GM10248 (cell line): ENCODE measurements around the gene RABEP2.
"Not testable (repeated sequence)": the region's sequence is repeated elsewhere in the genome, so short reads cannot be mapped to it uniquely, and the experiment has no call there.

Experiments
- CTCF ChIA-PET: fragments of 300-600 bp; sonication (Branson Sonifier 250); formaldehyde crosslinking; extraction: SDS; loops from one replicate; lab custom pipeline; 2021; ENCODE audit warnings: antibody characterized with exemption; lab: Yijun Ruan, JAX
- POLR2A ChIA-PET: fragments of 350-650 bp; sonication (Branson Sonifier 250); formaldehyde crosslinking; extraction: SDS; loops from one replicate; lab custom pipeline; 2020; ENCODE audit warnings: antibody characterized with exemption; lab: Yijun Ruan, JAX
- DNase-seq: peaks from one replicate; pipeline ENCODE4 v3.0.0; 2012; ENCODE audit errors: extremely low spot score
- CTCF ChIP-seq: IDR thresholded peaks from 2 replicates; pipeline ENCODE4 v1.5.1; 2012; ENCODE audit warnings: mild to moderate bottlenecking, low read depth; ENCODE audit errors: extremely low read depth, missing control alignments, control extremely low read depth

Gene RABEP2

DNA sequence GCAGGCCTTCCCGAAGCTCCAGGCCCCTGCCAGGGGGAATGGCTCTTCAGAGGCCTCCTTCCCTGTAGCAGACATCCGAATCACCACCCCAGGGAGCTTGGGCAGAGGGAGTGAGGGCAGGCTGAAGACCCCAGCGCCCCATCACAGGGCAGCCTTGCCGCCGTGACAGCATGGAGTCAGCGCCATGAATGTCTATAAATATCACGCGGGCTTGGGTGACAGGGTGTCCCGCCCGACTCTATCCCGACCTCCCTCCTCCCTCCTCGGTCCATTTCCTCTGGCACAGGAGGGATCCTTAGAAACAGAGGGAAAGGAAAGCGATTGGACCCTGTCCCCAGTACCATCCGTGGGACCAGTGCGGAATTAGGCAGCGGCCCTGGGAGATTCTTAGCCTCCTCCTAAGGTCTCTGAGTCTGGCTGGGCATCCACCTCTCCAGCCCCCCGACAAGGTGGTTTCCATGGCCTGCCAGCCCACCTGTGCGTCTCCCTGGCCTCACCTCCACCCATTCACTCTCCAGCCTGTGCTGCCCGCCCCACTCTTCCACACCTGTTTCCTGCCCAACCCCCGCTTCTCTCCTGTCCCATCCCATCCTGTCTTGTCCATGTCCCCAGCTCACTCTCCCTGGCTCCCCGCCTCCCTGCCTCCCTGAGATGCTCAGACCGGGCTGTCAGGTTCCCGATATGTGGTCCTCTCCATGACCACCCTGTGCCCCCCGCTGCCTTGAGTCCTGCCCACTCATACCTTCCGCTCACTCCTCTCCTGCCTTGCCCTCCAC is 41.6 kb downstream of the RABEP2 start:
- ChIA-PET POLR2A (no interaction called here), CTCF (no interaction called here)
- TF ChIP-seq CTCF, result no peak
- DNase-seq, result no peak

DNA sequence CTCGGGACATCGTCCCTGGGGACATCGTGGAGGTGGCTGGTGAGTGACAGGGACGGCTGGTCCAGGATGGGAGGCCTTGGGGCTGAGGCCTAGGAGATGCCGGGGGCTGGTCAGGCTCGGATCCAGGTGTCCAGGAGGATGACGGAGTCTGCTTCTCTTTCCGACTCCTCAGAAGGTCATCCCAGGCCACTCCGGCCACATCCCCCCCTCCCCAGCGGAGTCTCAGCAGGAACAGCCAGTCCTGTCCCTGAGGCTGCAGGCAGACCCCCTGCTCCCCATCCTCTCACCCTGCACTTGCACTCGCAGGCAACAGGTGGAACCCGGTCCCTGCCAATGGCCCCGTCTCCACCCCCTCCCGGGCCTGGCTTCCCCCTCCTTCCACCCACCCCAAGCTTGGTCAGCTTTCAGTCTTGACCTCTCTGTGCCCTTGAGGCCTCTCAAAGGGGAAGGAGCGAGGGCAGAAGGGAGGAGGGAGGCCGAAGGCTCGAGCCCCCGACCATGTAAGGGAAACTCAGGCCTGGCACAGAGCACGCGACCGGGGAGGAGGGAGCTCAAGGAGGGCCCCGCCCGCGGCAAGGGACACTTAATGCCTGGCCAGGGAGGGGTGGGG is 42.4 kb downstream of the RABEP2 start:
- ChIA-PET CTCF (no interaction called here), POLR2A (no interaction called here)
- no peak for TF ChIP-seq CTCF
- DNase-seq, result no peak

DNA sequence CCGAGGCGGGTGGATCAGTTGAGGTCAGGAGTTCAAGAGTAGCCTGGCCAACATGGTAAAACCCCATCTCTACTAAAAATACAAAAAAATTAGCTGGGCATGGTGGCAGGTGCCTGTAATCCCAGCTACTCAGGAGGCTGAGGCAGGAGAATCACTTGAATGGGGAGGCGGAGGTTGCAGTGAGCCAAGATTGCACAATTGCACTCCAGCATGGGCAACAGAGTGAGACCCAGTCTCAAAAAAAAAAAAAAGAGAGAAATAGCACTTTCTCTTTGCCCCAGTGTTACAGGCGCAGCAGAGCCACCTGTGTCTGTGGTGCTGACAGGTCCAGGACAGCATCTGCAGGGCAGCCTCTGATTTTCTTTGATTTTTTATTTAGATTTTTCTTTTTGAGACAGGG is 43.5 kb downstream of the RABEP2 start:
- POLR2A ChIA-PET, DNase-seq: not testable (repeated sequence)
- CTCF ChIA-PET, result interaction anchor here (1.6 kb wide), 1 partner anchor 66 kb away, joined by 3 read pairs; no protein-coding TSS in a partner anchor

DNA sequence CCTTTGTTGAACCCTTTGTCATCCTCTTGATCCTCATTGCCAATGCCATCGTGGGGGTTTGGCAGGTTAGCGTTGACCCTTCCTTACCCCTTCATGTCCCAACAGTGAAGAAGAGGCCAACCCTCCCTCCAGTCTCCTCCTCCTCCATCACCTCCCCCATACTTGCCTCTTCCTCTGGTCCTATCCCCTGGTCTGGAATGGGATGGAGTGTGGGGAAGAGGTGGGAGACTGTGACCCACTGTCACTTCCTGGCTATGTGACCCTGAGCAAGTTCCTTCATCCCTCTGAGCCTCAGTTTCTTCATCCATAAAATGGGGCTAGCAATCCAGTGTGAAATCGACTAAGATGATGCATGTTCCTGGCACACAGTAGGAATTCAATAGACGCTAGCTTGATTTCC is 44.1 kb downstream of the RABEP2 start:
- POLR2A ChIA-PET, result no interaction called here
- no peak for DNase-seq
- CTCF ChIA-PET, result interaction anchor here (1.6 kb wide), 1 partner anchor 66 kb away, joined by 3 read pairs; no protein-coding TSS in a partner anchor
- no peak for TF ChIP-seq CTCF

DNA sequence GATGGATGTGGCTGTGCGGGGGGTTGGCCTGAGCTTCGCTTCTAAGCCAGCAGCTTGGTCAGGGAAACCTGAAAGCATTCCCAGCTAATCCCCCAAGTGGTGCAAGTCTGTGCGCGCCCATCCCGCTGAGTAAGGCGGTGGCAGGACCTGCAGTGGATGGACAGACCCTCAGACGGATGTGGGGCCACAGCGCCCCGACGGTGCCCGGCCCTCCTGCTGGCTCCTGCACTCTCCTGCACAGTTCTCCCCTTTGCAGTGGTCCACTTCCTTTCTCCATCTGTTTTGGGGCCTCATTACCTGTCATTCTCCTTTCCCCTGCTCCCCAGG is 44.5 kb downstream of the RABEP2 start:
- no peak for TF ChIP-seq CTCF
- POLR2A ChIA-PET, result no interaction called here
- CTCF ChIA-PET, result interaction anchor here (0.9 to 2.5 kb wide), 3 partner anchors 10 to 67 kb away, joined by 3 to 15 read pairs (median 3); no protein-coding TSS in a partner anchor
- no peak for DNase-seq

DNA sequence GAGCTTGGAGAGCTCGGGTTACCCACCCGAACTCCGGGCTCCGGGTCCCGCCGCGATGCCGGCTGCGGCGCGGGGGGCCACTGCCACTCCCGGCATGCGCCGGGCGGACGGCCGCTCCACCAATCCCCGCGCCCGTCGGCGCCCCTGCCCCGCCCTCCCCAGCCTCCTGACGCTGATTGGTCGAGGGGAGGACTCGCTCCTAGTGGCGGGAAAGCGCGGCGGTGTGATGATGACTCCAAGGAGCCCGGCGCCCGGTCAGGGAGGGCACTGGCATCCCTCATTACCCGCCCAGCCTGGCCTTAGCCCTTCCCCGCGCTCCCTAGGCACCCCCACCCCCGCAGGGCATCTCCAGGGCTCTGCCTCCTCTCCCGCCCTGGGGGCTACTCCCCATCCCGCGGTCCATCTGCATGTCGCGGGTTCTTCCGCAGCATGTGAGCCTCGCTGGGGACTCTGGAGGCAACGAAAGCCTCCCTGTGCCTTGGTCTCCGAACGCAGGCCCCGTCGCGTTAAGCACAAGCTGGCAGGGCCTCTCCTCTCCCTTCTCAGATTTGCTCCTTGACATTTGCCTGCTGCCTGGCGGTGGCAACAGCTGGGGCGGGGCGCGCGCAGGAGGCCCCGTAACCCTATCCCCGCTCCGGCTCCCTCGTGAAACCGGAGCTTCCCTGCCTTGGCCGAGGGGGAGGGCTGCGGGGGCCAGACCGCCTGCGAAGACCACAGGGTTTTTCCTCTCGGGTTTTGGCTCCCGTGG is 45.0 kb downstream of the RABEP2 start:
- peak; percentile 98 for DNase-seq
- POLR2A ChIA-PET, result interaction anchor here (1.3 kb wide), 1 partner anchor 17 kb away, joined by 6 read pairs; the partner anchor contains the start of gene SH2B1
- CTCF ChIA-PET, result interaction anchor here (0.9 to 2.5 kb wide), 3 partner anchors 11 to 67 kb away, joined by 3 to 15 read pairs (median 3); no protein-coding TSS in a partner anchor
- TF ChIP-seq CTCF, result no peak
